Endothelial cell of umbilical vein (primary cell): ENCODE data around the gene ZNF527. TPM values are rescaled to one million over a fixed set of nuclear protein-coding genes. Genes with fewer than 3 reads are reported as not detected.

Experiments used
- BruUV-seq: library from RNA; stranded (reverse); fragments of 400-500 nt; replicated peaks from 2 replicates; lab custom pipeline; 2021; lab: Mats Ljungman, UMichigan
- CTCF ChIA-PET: fragments of 300-600, 350-600 bp; sonication (Branson Sonifier 250); formaldehyde crosslinking; loops from one replicate; lab custom pipeline; 2021; ENCODE audit warnings: antibody characterized with exemption, inconsistent platforms; lab: Charles Lee
- POLR2A ChIA-PET: fragments of 300-600, 350-600 bp; sonication (Branson Sonifier 250); formaldehyde crosslinking; loops from one replicate; lab custom pipeline; 2021; ENCODE audit warnings: antibody characterized with exemption, inconsistent platforms; lab: Charles Lee
- DNase-seq: peaks from one replicate; pipeline ENCODE4 v3.0.0-alpha.2; 2011; ENCODE audit warnings: low read depth, low spot score
- FAIRE-seq: peaks from 2 replicates; lab custom pipeline; 2011; peaks lifted over from hg19 to GRCh38; lab: Jason Lieb, UNC
- H2AFZ ChIP-seq: 2 replicates; pipeline ENCODE4 v1.6.0; 2012; ENCODE audit warnings: low read depth, low read length, control low read depth, inconsistent platforms
- H3K27ac ChIP-seq: 2 replicates; pipeline ENCODE4 v1.5.1; 2011; ENCODE audit warnings: low read depth, mild to moderate bottlenecking, control low read depth, low read length, moderate library complexity; ENCODE audit not compliant: insufficient read depth
- H3K27me3 ChIP-seq, 2 experiments: 2 replicates each; pipeline versions ENCODE4 v1.6.0 to v1.6.1; 2011; ENCODE audit warnings: low read length in 2 of 2, mixed read lengths in 1 of 2; ENCODE audit not compliant: control insufficient read depth in 2 of 2, insufficient read depth in 2 of 2
- H3K36me3 ChIP-seq, 2 experiments: 2 replicates in 1 of 2; 3 replicates in 1 of 2; pipeline ENCODE4 v1.5.1; 2011; ENCODE audit warnings: low read length in 2 of 2, mild to moderate bottlenecking in 1 of 2, moderate library complexity in 1 of 2; ENCODE audit not compliant: control insufficient read depth in 2 of 2, insufficient read depth in 2 of 2; ENCODE audit errors: extremely low read depth in 1 of 2
- H3K4me1 ChIP-seq: 3 replicates; pipeline ENCODE4 v1.5.1; 2011; ENCODE audit warnings: mild to moderate bottlenecking, low read length; ENCODE audit not compliant: control insufficient read depth, insufficient read depth; ENCODE audit errors: extremely low read depth
- H3K4me2 ChIP-seq: 2 replicates; pipeline ENCODE4 v1.6.1; 2011; ENCODE audit warnings: low read length, control low read depth, mixed read lengths; ENCODE audit not compliant: insufficient read depth
- H3K4me3 ChIP-seq, 3 experiments: fragments of 200-600 bp in 1 of 3; sonication (generic), shearing (Covaris generic) in 1 of 3; replicated peaks in 1 of 3; 2 replicates each; pipeline ENCODE4 v1.5.1; 2011 to 2016; ENCODE audit warnings: control low read depth in 3 of 3, low read length in 3 of 3, mild to moderate bottlenecking in 2 of 3, inconsistent platforms in 1 of 3, low read depth in 1 of 3, moderate library complexity in 1 of 3; ENCODE audit not compliant: insufficient read depth in 1 of 3
- H3K79me2 ChIP-seq: 2 replicates; pipeline ENCODE4 v1.6.0; 2012; ENCODE audit warnings: low read length, inconsistent platforms; ENCODE audit not compliant: control insufficient read depth, insufficient read depth
- H3K9ac ChIP-seq: replicated peaks from 2 replicates; pipeline ENCODE3; 2011; ENCODE audit warnings: low read length, control low read depth; ENCODE audit not compliant: insufficient read depth; ENCODE audit errors: extremely low read depth
- H3K9me1 ChIP-seq: replicated peaks from 3 replicates; pipeline ENCODE4 v1.6.0; 2011; ENCODE audit warnings: mild to moderate bottlenecking, low read length; ENCODE audit not compliant: control insufficient read depth, insufficient read depth; ENCODE audit errors: extremely low read depth
- H3K9me3 ChIP-seq: replicated peaks from 2 replicates; pipeline ENCODE4 v1.5.1; 2012; ENCODE audit warnings: low read length, inconsistent platforms; ENCODE audit not compliant: control insufficient read depth, insufficient read depth
- H4K20me1 ChIP-seq: replicated peaks from 2 replicates; pipeline ENCODE3; 2011; ENCODE audit warnings: mild to moderate bottlenecking, low read length; ENCODE audit not compliant: control insufficient read depth, insufficient read depth; ENCODE audit errors: extremely low read depth
- CTCF ChIP-seq, 2 donors: IDR thresholded peaks; 1 replicate in 1 of 2; 2 replicates in 1 of 2; pipeline ENCODE4 v1.5.1; 2011; ENCODE audit warnings: low read length in 2 of 2, mild to moderate bottlenecking in 2 of 2, moderate library complexity in 2 of 2, control low read depth in 1 of 2, inconsistent platforms in 1 of 2, low read depth in 1 of 2; ENCODE audit not compliant: insufficient read depth in 1 of 2; ENCODE audit errors: extremely low read depth in 1 of 2
- EZH2 ChIP-seq: IDR thresholded peaks from 2 replicates; pipeline ENCODE4 v1.6.1; 2012; ENCODE audit warnings: borderline replicate concordance, low read depth, mild to moderate bottlenecking, moderate library complexity, low read length, inconsistent platforms; ENCODE audit not compliant: severe bottlenecking
- FOS ChIP-seq: IDR thresholded peaks from 2 replicates; pipeline ENCODE4 v1.6.1; 2011; ENCODE audit warnings: mild to moderate bottlenecking, low read length, moderate library complexity, borderline replicate concordance; ENCODE audit not compliant: insufficient read depth
- GATA2 ChIP-seq: IDR thresholded peaks from 2 replicates; pipeline ENCODE4 v1.7.0; 2011; ENCODE audit warnings: low read depth, mild to moderate bottlenecking, moderate library complexity, mixed read lengths, low read length; ENCODE audit not compliant: insufficient read length, insufficient read depth
- JUN ChIP-seq: IDR thresholded peaks from 2 replicates; pipeline ENCODE4 v1.6.1; 2011; ENCODE audit warnings: borderline replicate concordance, low read depth; ENCODE audit not compliant: insufficient read length, insufficient read depth
- MAX ChIP-seq: IDR thresholded peaks from 2 replicates; pipeline ENCODE4 v1.6.1; 2011; ENCODE audit not compliant: insufficient read depth, insufficient read length
- MYC ChIP-seq: IDR thresholded peaks from one replicate; pipeline ENCODE4 v1.6.1; 2011; ENCODE audit warnings: mild to moderate bottlenecking, low read depth, low read length
- POLR2A ChIP-seq: IDR thresholded peaks from 2 replicates; pipeline ENCODE4 v1.6.1; 2012; ENCODE audit warnings: low read depth, mild to moderate bottlenecking, control low read depth, low read length
- POLR2AphosphoS5 ChIP-seq: IDR thresholded peaks from 2 replicates; pipeline ENCODE4 v1.6.1; 2012; ENCODE audit warnings: low read depth, mild to moderate bottlenecking, control low read depth, low read length, moderate library complexity; ENCODE audit not compliant: insufficient read depth
- dilution Hi-C: fragments of 300-500 bp; cut with MboI; formaldehyde crosslinking; loops from one replicate; pipeline ENCODE4 v1.15.0; 2019; ENCODE audit warnings: low sequenced_read_pairs; ENCODE audit not compliant: extremely low pct_ligation_motif_present
- intact Hi-C: fragments of 100-400 bp; cut with micrococcal nuclease; formaldehyde crosslinking; loops from one replicate; pipeline ENCODE4 v1.10.0; 2022
- polyA plus RNA-seq, 4 experiments: library from polyadenylated mRNA; depleted of rRNA in 3 of 4; stranded (reverse) in 3 of 4; unstranded in 1 of 4; fragments of >200 nt; gene quantifications; 2 replicates each; pipeline versions ENCODE4 v1.2.1 to v1.2.3, GENCODE V29; 2011 to 2012; ENCODE audit warnings: missing spikeins in 1 of 4
- total RNA-seq: library from RNA; stranded (reverse); gene quantifications from 2 replicates; pipeline ENCODE4 v1.2.3, GENCODE V29; 2021

ZNF527 gene
- total and polyA plus RNA-seq, 2 donors (not counting 3 experiments of a cell fraction or from before 2014, with no cell fraction given) = 2.9 to 3.6 TPM

GRCh38 chr19:37353968-37354367 lies 16.9 kb upstream of the ZNF527 start:
- CTCF ChIA-PET = no interaction called here
- BruUV-seq = no TSS peak

More at GRCh38 chr19:37353968-37354367, 16.9 kb upstream of the ZNF527 start:
- H3K79me2 ChIP-seq = peaks cover 3% of the 10 kb centered on the region
- H3K9me3 ChIP-seq = no peaks in the 10 kb centered on the region
- no peaks in the 10 kb centered on the region for H4K20me1 ChIP-seq
- no peak overlapping the region for H3K9ac ChIP-seq
- H3K9me1 ChIP-seq = no peaks in the 10 kb centered on the region
- no peak for FAIRE-seq
- intact Hi-C loops = no loop called here
- TF ChIP-seq FOS (no peak), JUN (no peak), MAX (no peak), POLR2AphosphoS5 (no peak), EZH2 (no peak), GATA2 (no peak), POLR2A (no peak), CTCF (IDR thresholded peaks at IDR 0.05; ENCODE audit: extremely low read depth in 1 of 2, insufficient read depth in 1 of 2, low read depth in 1 of 2, low read length in 2 of 2) (no peak), MYC (no peak)
- H3K4me3 ChIP-seq = no peak overlapping the region
- DNase-seq = no peak
- no peak overlapping the region for H3K27ac ChIP-seq
- H3K4me2 ChIP-seq = no peak overlapping the region
- dilution Hi-C loops = no loop called here
- POLR2A ChIA-PET = no interaction called here
- no peaks in the 10 kb centered on the region for H3K27me3 ChIP-seq
- peaks cover 0 to under 1% of the 10 kb centered on the region in 2 experiments for H3K36me3 ChIP-seq
- H3K4me1 ChIP-seq = no peaks in the 10 kb centered on the region
- no peak overlapping the region for H2AFZ ChIP-seq
